GM12891 (cell line): Measurements from ENCODE around the gene EML1.

Experiments
- PAX5 ChIP-seq: IDR thresholded peaks from 2 replicates; pipeline ENCODE4 v1.6.1; 2011; ENCODE audit warnings: low read length, moderate library complexity, mild to moderate bottlenecking; ENCODE audit not compliant: insufficient read depth, severe bottlenecking
- POLR2A ChIP-seq: IDR thresholded peaks from 2 replicates; pipeline ENCODE4 v1.6.1; 2011; ENCODE audit warnings: low read depth, low read length, control low read depth
- POLR2AphosphoS5 ChIP-seq: IDR thresholded peaks from 2 replicates; pipeline ENCODE4 v1.6.1; 2011; ENCODE audit warnings: low read depth, low read length, control low read depth
- POU2F2 ChIP-seq: IDR thresholded peaks from 2 replicates; pipeline ENCODE4 v1.6.1; 2011; ENCODE audit warnings: low read depth, mild to moderate bottlenecking, control low read depth, low read length, moderate library complexity
- TAF1 ChIP-seq: IDR thresholded peaks from 2 replicates; pipeline ENCODE4 v1.6.1; 2011; ENCODE audit warnings: low read depth, low read length, control low read depth

- TF ChIP-seq PAX5 (no peak), TAF1 (no peak), POLR2AphosphoS5 (no peak), POLR2A (no peak), POU2F2 (no peak)
Measured at GRCh38 chr14:99876406-99876805, 83.2 kb downstream of the EML1 start.
